Coronary artery (tissue), 2 donors: ENCODE data around the gene TASOR.
"Not testable (repeated sequence)": the region's sequence is repeated elsewhere in the genome, so short reads cannot be mapped to it uniquely, and the experiment has no call there.

Experiments
- DNase-seq: peaks from one replicate; pipeline ENCODE4 v3.0.0-alpha.2; 2017; ENCODE audit warnings: low spot score
- H3K27ac ChIP-seq, 2 donors: fragments of 200-600 bp; sonication (generic); one replicate each; pipeline ENCODE4 v1.5.1; 2016 to 2019
- H3K4me3 ChIP-seq: fragments of 200-600 bp; sonication (generic); 2 replicates; pipeline ENCODE4 v1.5.1; 2016; ENCODE audit warnings: mild to moderate bottlenecking, moderate library complexity
- CTCF ChIP-seq: fragments of 200-600 bp; sonication (generic); IDR thresholded peaks from one replicate; pipeline ENCODE4 v1.5.1; 2019; ENCODE audit warnings: antibody characterized with exemption

Gene TASOR

GRCh38 chr3:56683122-56683817 lies at the start of gene TASOR:
TSS of gene TASOR (minus strand) at chr3:56683265. CDS start at chr3:56683006, 259 bp downstream.
- TF ChIP-seq CTCF, result no peak
- peak within 1 kb of the TSS; percentile 100 for H3K27ac ChIP-seq
- H3K4me3 ChIP-seq, result peak within 1 kb of the TSS; percentile 97
- peak; percentile 87 for DNase-seq

GRCh38 chr3:56732109-56732508 lies 49.0 kb upstream of the TASOR start:
- Histone ChIP-seq H3K27ac (no peak overlapping the region), H3K4me3 (no peak overlapping the region)
- TF ChIP-seq CTCF, result no peak
- DNase-seq, result no peak

- no peak overlapping the region for H3K4me3 ChIP-seq
- H3K27ac ChIP-seq, result no peak overlapping the region
- no peak for DNase-seq
- no peak for TF ChIP-seq CTCF
These were observed 42.1 kb upstream of the TASOR start for GRCh38 chr3:56725175-56725574.

GRCh38 chr3:56724676-56725075 lies 41.6 kb upstream of the TASOR start:
- no peak for TF ChIP-seq CTCF
- no peak for DNase-seq
- Histone ChIP-seq H3K4me3 (no peak overlapping the region), H3K27ac (no peak overlapping the region)

GRCh38 chr3:56720849-56721248 lies 37.8 kb upstream of the TASOR start:
- TF ChIP-seq CTCF, result no peak
- Histone ChIP-seq H3K4me3 (no peak overlapping the region), H3K27ac (no peak overlapping the region)
- no peak for DNase-seq

GRCh38 chr3:56718809-56719208 lies 35.7 kb upstream of the TASOR start:
- not testable (repeated sequence) for DNase-seq, H3K27ac ChIP-seq, H3K4me3 ChIP-seq

GRCh38 chr3:56711344-56711743 lies 28.3 kb upstream of the TASOR start:
- H3K27ac ChIP-seq, result no peak overlapping the region
- H3K4me3 ChIP-seq, result no peak overlapping the region
- DNase-seq, result no peak
- TF ChIP-seq CTCF, result no peak

GRCh38 chr3:56707412-56707811 lies 24.3 kb upstream of the TASOR start:
- not testable (repeated sequence) for DNase-seq, H3K27ac ChIP-seq, H3K4me3 ChIP-seq
